Measurements from ENCODE around the gene AAMDC. TPM values are rescaled to one million over a fixed set of nuclear protein-coding genes. Genes with fewer than 3 reads are reported as not detected.

AAMDC gene
- total and polyA plus RNA-seq, 10 of the 15 experiments (the other 5 are each of a cell fraction or from before 2014, with no cell fraction given) = 3.7 to 38.3 (median 11.2) TPM

DNA sequence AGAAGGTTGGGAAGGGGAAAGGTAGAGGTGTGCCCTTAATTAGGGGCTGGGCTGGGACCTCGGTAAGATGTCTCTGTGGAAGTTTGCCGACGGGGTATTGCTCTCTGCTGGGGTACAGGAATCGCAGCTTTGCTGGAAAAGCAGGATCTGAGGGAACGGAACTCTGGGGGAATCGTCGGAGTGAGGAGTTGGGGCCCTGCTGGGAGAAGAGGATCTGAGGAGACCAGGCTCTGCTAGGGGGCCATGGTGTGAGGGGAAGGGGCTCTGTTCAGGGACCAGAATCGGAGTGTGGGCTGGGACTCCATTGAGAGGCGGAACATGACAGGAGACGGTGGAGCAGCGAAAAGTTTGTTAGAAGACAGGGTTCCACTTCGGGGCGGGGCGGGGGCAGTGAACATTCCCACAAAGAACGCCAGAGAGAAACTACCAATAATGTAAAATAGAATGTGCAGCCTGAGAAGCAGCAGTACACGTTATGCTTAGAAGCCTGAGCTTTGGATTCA, 456 bp downstream of the AAMDC start:
- in situ Hi-C loops (cut with MboI) = no loop called here
- Histone ChIP-seq H3K9ac (ENCODE audit: control insufficient read depth, insufficient read depth, low read length) (peak overlapping the region; percentile 72), H3K4me1 (ENCODE audit: control insufficient read depth, insufficient read depth, low read length) (peaks cover 3% of the 10 kb centered on the region; the same call in 1 of the 2 replicates), H3K27me3 (replicated peaks in 1 of 2; ENCODE audit: control insufficient read depth in 2 of 2, insufficient read depth in 2 of 2, low read length in 1 of 2) (no peaks in the 10 kb centered on the region), H2AFZ (ENCODE audit: control insufficient read depth, low read depth, low read length) (peak overlapping the region; percentile 92), H3K79me2 (ENCODE audit: control insufficient read depth, insufficient read depth, low read length) (peaks cover 41% of the 10 kb centered on the region), H3K36me3 (ENCODE audit: control insufficient read depth in 2 of 2, insufficient read depth in 2 of 2, low read length in 1 of 2) (no peaks in the 10 kb centered on the region), H3K4me2 (ENCODE audit: control insufficient read depth, insufficient read depth) (peak overlapping the region; percentile 97), H3K4me3 (peak overlapping the region; percentile 97), H4K20me1 (ENCODE audit: control insufficient read depth, insufficient read depth) (no peaks in the 10 kb centered on the region), H3K27ac (ENCODE audit: control insufficient read depth, insufficient read depth) (no peak overlapping the region), H3K9me3 (replicated peaks; ENCODE audit: control insufficient read depth, insufficient read depth, low read length) (no peaks in the 10 kb centered on the region; the same call in 2 of the 3 replicates)
- FAIRE-seq (no peak), DNase-seq (ENCODE audit: low read depth, low spot score) (no peak), ATAC-seq (no peak)
- ChIA-PET POLR2A (interaction anchor here (0.6 kb wide), 1 partner anchor 685 kb away, joined by 3 read pairs; no protein-coding TSS in a partner anchor), SMC1A (ENCODE audit: uncharacterized antibody, unreplicated experiment) (no interaction called here), CTCF (no interaction called here), RAD21 (ENCODE audit: unreplicated experiment) (no interaction called here)
- TF ChIP-seq, protein P1, sequence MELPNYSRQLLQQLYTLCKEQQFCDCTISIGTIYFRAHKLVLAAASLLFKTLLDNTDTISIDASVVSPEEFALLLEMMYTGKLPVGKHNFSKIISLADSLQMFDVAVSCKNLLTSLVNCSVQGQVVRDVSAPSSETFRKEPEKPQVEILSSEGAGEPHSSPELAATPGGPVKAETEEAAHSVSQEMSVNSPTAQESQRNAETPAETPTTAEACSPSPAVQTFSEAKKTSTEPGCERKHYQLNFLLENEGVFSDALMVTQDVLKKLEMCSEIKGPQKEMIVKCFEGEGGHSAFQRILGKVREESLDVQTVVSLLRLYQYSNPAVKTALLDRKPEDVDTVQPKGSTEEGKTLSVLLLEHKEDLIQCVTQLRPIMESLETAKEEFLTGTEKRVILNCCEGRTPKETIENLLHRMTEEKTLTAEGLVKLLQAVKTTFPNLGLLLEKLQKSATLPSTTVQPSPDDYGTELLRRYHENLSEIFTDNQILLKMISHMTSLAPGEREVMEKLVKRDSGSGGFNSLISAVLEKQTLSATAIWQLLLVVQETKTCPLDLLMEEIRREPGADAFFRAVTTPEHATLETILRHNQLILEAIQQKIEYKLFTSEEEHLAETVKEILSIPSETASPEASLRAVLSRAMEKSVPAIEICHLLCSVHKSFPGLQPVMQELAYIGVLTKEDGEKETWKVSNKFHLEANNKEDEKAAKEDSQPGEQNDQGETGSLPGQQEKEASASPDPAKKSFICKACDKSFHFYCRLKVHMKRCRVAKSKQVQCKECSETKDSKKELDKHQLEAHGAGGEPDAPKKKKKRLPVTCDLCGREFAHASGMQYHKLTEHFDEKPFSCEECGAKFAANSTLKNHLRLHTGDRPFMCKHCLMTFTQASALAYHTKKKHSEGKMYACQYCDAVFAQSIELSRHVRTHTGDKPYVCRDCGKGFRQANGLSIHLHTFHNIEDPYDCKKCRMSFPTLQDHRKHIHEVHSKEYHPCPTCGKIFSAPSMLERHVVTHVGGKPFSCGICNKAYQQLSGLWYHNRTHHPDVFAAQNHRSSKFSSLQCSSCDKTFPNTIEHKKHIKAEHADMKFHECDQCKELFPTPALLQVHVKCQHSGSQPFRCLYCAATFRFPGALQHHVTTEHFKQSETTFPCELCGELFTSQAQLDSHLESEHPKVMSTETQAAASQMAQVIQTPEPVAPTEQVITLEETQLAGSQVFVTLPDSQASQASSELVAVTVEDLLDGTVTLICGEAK (IDR thresholded peaks at IDR 0.05; ENCODE audit: borderline replicate concordance) = no peak
- TF ChIP-seq ZZZ3 (IDR thresholded peaks at IDR 0.05; ENCODE audit: control insufficient read depth, insufficient read length, low read depth) = no peak
- TF ChIP-seq ZBTB4 (CRISPR knock-in tag; IDR thresholded peaks at IDR 0.05) = no peak
- TF ChIP-seq CHD2 (IDR thresholded peaks at IDR 0.05; ENCODE audit: borderline replicate concordance, low read depth, low read length) = no peak
- TF ChIP-seq ZNF687 (IDR thresholded peaks at IDR 0.05) = no peak
- TF ChIP-seq SUZ12 (IDR thresholded peaks at IDR 0.05; ENCODE audit: unreplicated experiment) = no peak
- TF ChIP-seq PAX5 (IDR thresholded peaks at IDR 0.05; ENCODE audit: borderline replicate concordance, low read depth, low read length) = no peak
- intact Hi-C loops (cut with micrococcal nuclease; ENCODE audit: unreplicated experiment) = loop anchor here (2.0 to 5.0 kb wide), 3 partner anchors 44 to 185 kb away; partner anchors contain the start of genes CLNS1A and INTS4
- WGBS (ENCODE audit: insufficient coverage, insufficient replicate concordance, low lambda C conversion rate, missing lambda C conversion rate) = 0% methylated on average over 16 of the region's 16 CpGs
- TSS peak; percentile 57 for BruUV-seq (replicated peaks)
